Prostate gland (tissue), 2 donors: Measurements from ENCODE around the gene OR56B4.
"Not testable (repeated sequence)": the region's sequence is repeated elsewhere in the genome, so short reads cannot be mapped to it uniquely, and the experiment has no call there.

Experiments used
- CTCF ChIP-seq, 4 experiments: fragments of 200-600 bp in 2 of 4; fragments of 450-650 bp in 2 of 4; sonication (generic) in 2 of 4; IDR thresholded peaks; 1 replicate in 3 of 4; 2 replicates in 1 of 4; pipeline ENCODE4 v1.5.1; 2016 to 2019; ENCODE audit warnings: antibody characterized with exemption in 4 of 4, mild to moderate bottlenecking in 2 of 4, moderate library complexity in 2 of 4
- POLR2A ChIP-seq: fragments of 450-650 bp; IDR thresholded peaks from one replicate; pipeline ENCODE4 v1.6.1; 2016; ENCODE audit warnings: antibody characterized with exemption, mild to moderate bottlenecking
- POLR2AphosphoS5 ChIP-seq: sonication (generic); formaldehyde crosslinking; IDR thresholded peaks from one replicate; pipeline ENCODE4 v1.6.1; 2017; ENCODE audit warnings: antibody characterized with exemption

- not testable (repeated sequence) for TF ChIP-seq CTCF (IDR thresholded peaks at IDR 0.05); POLR2A; POLR2AphosphoS5
These were observed 28.5 kb downstream of the OR56B4 start for GRCh38 chr11:6135936-6136335.
